Measurements from ENCODE around the gene BTRC. TPM values are rescaled to one million over a fixed set of nuclear protein-coding genes. Genes with fewer than 3 reads are reported as not detected.
"Not testable (repeated sequence)": the region's sequence is repeated elsewhere in the genome, so short reads cannot be mapped to it uniquely, and the experiment has no call there.

BTRC gene
- 24.3 TPM for total RNA-seq

- intact Hi-C loops (cut with DNase I): no loop called here
- DNase-seq (ENCODE audit: low spot score): peak; percentile 96
- ATAC-seq: peak; percentile 99
These were observed at the start of gene BTRC for GRCh38 chr10:101353692-101354327. BTRC (plus strand) TSS chr10:101354165; CDS start chr10:101354181, 16 bp downstream.

DNA sequence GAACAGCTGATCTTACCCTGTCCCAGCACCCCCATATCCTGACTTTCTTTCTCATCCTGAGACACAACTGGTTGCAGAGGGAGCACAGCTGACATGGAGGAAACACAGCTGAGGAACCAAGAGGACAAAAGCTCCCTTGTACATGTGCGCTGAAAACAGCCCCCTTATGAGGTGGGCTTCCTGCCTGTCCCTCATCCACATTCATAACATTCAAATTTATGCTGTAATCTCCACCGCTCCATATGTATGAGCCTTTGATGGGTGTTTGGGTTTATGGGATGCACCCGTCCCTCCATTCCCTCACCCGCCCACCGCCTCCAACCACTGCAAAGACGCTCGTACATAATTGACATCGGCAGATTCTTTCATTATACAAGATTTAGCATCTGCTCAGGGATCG is 49.6 kb upstream of the BTRC start:
- ATAC-seq: no peak
- DNase-seq (ENCODE audit: low spot score): no peak
- intact Hi-C loops (cut with DNase I): no loop called here

GRCh38 chr10:101305320-101306241 is 48.4 kb upstream of the BTRC start:
- DNase-seq (ENCODE audit: low spot score) (no peak), ATAC-seq (no peak)
- intact Hi-C loops (cut with DNase I): no loop called here

- DNase-seq (ENCODE audit: low spot score) (no peak), ATAC-seq (no peak)
- intact Hi-C loops (cut with DNase I): no loop called here
These were observed 45.9 kb upstream of the BTRC start for GRCh38 chr10:101308051-101308450.

- ATAC-seq (no peak), DNase-seq (ENCODE audit: low spot score) (no peak)
- intact Hi-C loops (cut with DNase I): no loop called here
These were observed 43.3 kb upstream of the BTRC start for GRCh38 chr10:101310529-101311184.

DNA sequence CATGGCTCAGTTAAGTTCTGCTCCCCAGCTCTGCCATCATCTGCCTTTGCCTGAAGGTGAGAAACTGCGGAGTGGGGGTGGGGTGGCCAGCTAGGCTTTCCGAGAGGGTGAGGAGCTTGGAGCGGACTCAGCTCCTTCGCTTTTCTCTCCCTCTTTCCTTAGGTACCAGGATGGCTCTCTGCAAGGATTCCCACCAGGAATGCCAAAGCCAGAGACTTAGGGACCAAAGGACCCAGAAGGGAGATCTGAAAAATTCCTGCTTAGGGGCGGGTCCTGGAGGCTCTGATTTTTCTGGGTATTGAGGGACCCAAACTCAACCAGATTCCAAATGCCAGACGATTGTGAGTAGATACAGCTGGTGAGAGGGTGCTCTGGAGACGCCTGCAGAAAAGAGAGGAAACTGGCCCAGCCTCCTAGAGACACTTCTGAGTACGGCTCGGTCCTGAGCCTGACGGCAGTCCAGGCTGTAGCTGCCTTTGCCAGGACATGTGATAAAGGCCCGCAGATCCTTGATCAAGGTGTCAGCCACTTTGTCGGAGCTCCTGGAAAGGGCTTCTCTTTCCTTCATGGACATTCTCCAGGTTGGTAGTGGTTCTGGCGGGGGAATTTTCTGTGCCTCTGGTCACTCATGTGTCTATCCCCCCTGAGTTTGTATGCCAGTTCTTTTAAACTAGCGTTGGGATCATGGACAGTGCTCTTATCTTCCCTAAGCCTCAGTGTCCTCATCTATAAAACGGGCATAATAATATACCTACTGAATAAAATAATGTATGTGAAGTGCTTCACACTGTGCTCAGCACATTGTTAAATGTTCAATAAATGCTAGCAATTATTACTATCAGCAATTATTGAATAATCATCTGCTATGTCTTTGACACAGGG is 42.5 kb upstream of the BTRC start:
- ATAC-seq (no peak), DNase-seq (ENCODE audit: low spot score) (no peak)
- intact Hi-C loops (cut with DNase I): no loop called here

GRCh38 chr10:101319241-101319915 is 34.6 kb upstream of the BTRC start:
- intact Hi-C loops (cut with DNase I): no loop called here
- DNase-seq (ENCODE audit: low spot score): no peak
- ATAC-seq: no peak

DNA sequence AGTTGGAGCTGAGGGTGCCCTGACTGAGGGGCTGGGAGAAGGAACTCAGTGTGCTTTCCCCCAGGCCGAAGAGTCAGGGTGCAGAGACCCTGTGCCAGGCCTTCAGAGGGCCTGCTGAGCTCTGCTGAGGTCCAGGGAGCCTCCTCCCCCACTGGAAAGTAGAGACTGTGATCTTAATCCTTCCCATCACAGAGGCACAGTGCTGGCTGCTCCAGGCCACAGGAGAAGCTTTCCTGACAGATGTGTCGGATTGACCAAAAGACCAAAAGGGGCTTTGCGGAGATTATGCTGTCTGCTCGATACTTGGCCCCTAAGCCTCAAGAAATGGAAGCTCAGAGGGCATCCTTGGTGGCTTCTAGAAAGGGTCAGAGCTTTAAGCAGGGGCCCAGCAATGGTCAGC is 32.9 kb upstream of the BTRC start:
- intact Hi-C loops (cut with DNase I): no loop called here
- no peak for ATAC-seq
- no peak for DNase-seq (ENCODE audit: low spot score)

- intact Hi-C loops (cut with DNase I): no loop called here
- DNase-seq (ENCODE audit: low spot score) (no peak), ATAC-seq (no peak)
These were observed 31.5 kb upstream of the BTRC start for GRCh38 chr10:101322266-101323108.

- intact Hi-C loops (cut with DNase I): no loop called here
- DNase-seq (ENCODE audit: low spot score): no peak
- ATAC-seq: no peak
These were observed 30.5 kb upstream of the BTRC start for GRCh38 chr10:101323495-101323894.

- DNase-seq (ENCODE audit: low spot score); ATAC-seq; intact Hi-C loops (cut with DNase I): not testable (repeated sequence)
These were observed 26.5 kb upstream of the BTRC start for GRCh38 chr10:101327454-101327853.

GRCh38 chr10:101329341-101330032 is 24.5 kb upstream of the BTRC start:
- ATAC-seq (no peak), DNase-seq (ENCODE audit: low spot score) (no peak)
- intact Hi-C loops (cut with DNase I): no loop called here

DNA sequence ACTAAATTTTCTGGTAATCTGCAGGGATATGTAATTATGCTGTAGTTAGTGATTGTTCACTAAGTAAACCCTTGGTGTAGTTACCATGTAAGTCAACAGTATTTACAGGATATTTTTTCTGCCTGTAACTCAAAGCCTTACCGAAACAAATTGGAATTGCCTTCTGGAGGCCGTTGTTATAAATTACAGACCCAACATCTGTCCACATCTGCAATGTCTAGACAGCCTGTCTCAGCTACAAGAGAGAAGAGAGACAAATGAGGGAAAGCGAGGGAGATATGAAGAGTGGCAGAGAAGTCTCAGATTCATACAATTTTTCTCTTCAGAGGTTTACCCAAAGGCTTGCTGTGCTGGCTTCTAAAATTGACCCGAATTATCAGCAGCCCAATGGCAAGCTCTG is 23.7 kb upstream of the BTRC start:
- DNase-seq (ENCODE audit: low spot score) (no peak), ATAC-seq (no peak)
- intact Hi-C loops (cut with DNase I): no loop called here

- intact Hi-C loops (cut with DNase I): no loop called here
- ATAC-seq (no peak), DNase-seq (ENCODE audit: low spot score) (peak; percentile 21)
These were observed 23.2 kb upstream of the BTRC start for GRCh38 chr10:101330631-101331225.

DNA sequence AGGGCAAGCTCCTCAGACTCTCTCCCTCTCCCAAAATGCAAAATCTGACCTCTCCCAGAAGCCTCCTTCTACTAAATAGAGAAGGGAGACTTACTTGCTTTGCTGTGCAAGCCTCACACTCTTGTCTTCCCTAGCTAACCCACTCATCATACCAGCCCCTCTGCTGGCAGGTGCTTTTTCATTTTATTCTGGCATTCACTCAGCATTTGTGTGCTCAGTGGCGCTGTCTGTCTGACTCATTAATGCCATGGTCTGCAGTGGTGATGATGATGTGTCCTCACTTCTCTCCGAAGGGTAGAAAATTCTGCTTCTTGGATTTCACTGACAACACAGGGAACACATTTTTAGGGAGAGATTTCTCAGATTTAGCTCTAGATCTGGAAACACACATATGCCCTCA is 22.0 kb upstream of the BTRC start:
- ATAC-seq (no peak), DNase-seq (ENCODE audit: low spot score) (no peak)
- intact Hi-C loops (cut with DNase I): no loop called here

- ATAC-seq; intact Hi-C loops (cut with DNase I); DNase-seq (ENCODE audit: low spot score): not testable (repeated sequence)
These were observed 19.7 kb upstream of the BTRC start for GRCh38 chr10:101334259-101334658.

- ATAC-seq (no peak), DNase-seq (ENCODE audit: low spot score) (no peak)
- intact Hi-C loops (cut with DNase I): no loop called here
These were observed 17.6 kb upstream of the BTRC start for GRCh38 chr10:101336382-101336781.

Data from sciatic nerve (tissue), 2 donors.